Stimulated activated naive B cell treated with anti-CD40 and anti-IgM and Interleukin-4, amounts not matched to agents 10 μg/mL and 1 μg/mL and 100 μg/mL, for 72 hours (primary cell): ENCODE results near the gene SPRR2G.
"Not testable (repeated sequence)": the region's sequence is repeated elsewhere in the genome, so short reads cannot be mapped to it uniquely, and the experiment has no call there.

Source experiments
- ATAC-seq, 2 donors: fragments of 150-1000 bp; cut with Tn5 transposase; replicated peaks; 2 replicates each; pipeline ENCODE4 v1.10.0; 2021; ENCODE audit warnings: moderate library complexity in 1 of 2
- DNase-seq: peaks from one replicate; pipeline ENCODE4 v3.0.0; 2021
- H3K27ac Mint-ChIP-seq: one replicate; pipeline ENCODE4 v1.8.0; 2022; ENCODE audit warnings: mild to moderate bottlenecking, mixed read lengths
- H3K27me3 Mint-ChIP-seq, 2 donors: one replicate each; pipeline ENCODE4 v1.8.0; 2022; ENCODE audit warnings: mixed read lengths in 2 of 2
- H3K36me3 Mint-ChIP-seq, 2 donors: one replicate each; pipeline ENCODE4 v1.8.0; 2022; ENCODE audit warnings: mixed read lengths in 2 of 2, mild to moderate bottlenecking in 1 of 2
- H3K4me1 Mint-ChIP-seq, 2 donors: one replicate each; pipeline ENCODE4 v1.8.0; 2022; ENCODE audit warnings: mixed read lengths in 2 of 2, mild to moderate bottlenecking in 1 of 2
- H3K4me3 Mint-ChIP-seq, 2 donors: one replicate each; pipeline ENCODE4 v1.8.0; 2022; ENCODE audit warnings: mild to moderate bottlenecking in 2 of 2, mixed read lengths in 2 of 2, moderate library complexity in 1 of 2
- H3K9me3 Mint-ChIP-seq, 2 donors: one replicate each; pipeline ENCODE4 v1.8.0; 2022; ENCODE audit warnings: mixed read lengths in 2 of 2, mild to moderate bottlenecking in 1 of 2

SPRR2G gene

GRCh38 chr1:153150846-153151245 lies at the start of gene SPRR2G:
SPRR2G (minus strand) TSS chr1:153150890; CDS start chr1:153150110, 780 bp downstream.
- Mint-ChIP-seq H3K27me3 (peaks cover 21 to 25% of the 10 kb centered on the region in 2 donors), H3K4me1 (no peaks in the 10 kb centered on the region), H3K27ac (no peak within 1 kb of the TSS), H3K4me3 (no peak within 1 kb of the TSS), H3K36me3 (no peaks in the 10 kb centered on the region), H3K9me3 (no peaks in the 10 kb centered on the region)
- no peak for ATAC-seq
- no peak for DNase-seq

GRCh38 chr1:153195216-153195615 lies 44.5 kb upstream of the SPRR2G start:
- no peaks in the 10 kb centered on the region for H3K4me1 Mint-ChIP-seq
- H3K36me3 Mint-ChIP-seq = no peaks in the 10 kb centered on the region
- peaks cover 46 to 65% of the 10 kb centered on the region in 2 donors for H3K27me3 Mint-ChIP-seq
- no peaks in the 10 kb centered on the region for H3K9me3 Mint-ChIP-seq
- H3K27ac Mint-ChIP-seq = no peak overlapping the region
- ATAC-seq (no peak), DNase-seq (no peak)
- no peak overlapping the region for H3K4me3 Mint-ChIP-seq

DNA sequence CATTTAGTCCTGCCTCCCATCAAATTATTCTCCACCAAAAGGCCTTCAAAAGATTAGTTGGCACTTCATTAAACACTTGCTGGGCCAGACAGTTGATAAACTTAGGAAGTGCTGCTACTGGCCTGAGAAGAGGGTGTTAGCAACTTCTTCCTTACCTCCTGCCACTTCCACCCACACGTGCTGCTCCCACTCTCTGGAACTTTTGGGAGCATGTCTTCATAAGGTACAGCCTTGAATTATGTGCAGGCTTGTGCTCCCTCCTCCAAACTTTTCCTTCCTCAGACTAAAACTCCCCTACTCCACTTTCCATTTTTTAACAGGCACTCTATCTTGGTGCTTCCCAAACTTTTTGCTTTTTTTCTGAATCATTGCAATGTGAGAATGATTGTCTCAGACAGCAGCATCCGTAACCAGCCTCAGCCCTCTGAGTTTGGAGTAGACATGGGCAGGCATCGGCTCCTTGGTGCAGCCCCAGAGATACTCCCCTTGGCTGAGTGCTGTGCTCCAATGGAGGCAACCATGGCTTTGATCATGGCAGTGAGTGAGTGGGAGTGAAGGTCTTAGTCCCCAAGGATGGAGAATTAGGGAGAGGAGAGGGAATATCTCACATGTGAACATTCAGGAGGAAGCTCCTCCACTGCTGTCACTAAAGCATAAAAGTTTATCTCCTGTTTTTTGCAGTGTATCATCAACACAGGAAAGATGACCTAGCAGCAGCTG lies 43.8 kb upstream of the SPRR2G start:
- DNase-seq (no peak), ATAC-seq (no peak)
- H3K4me3 Mint-ChIP-seq = no peak overlapping the region
- no peaks in the 10 kb centered on the region for H3K36me3 Mint-ChIP-seq
- peaks cover 47 to 73% of the 10 kb centered on the region in 2 donors for H3K27me3 Mint-ChIP-seq
- H3K27ac Mint-ChIP-seq = no peak overlapping the region
- no peaks in the 10 kb centered on the region for H3K9me3 Mint-ChIP-seq
- H3K4me1 Mint-ChIP-seq = no peaks in the 10 kb centered on the region

- H3K27ac Mint-ChIP-seq = no peak overlapping the region
- no peaks in the 10 kb centered on the region for H3K9me3 Mint-ChIP-seq
- no peak overlapping the region for H3K4me3 Mint-ChIP-seq
- peak in 1 of 2 donors; percentile 48 for ATAC-seq
- no peaks in the 10 kb centered on the region for H3K36me3 Mint-ChIP-seq
- no peaks in the 10 kb centered on the region for H3K4me1 Mint-ChIP-seq
- DNase-seq = no peak
- peaks cover 45 to 76% of the 10 kb centered on the region in 2 donors for H3K27me3 Mint-ChIP-seq
These were observed 42.0 kb upstream of the SPRR2G start for GRCh38 chr1:153192697-153193096.

GRCh38 chr1:153190373-153190772 lies 39.7 kb upstream of the SPRR2G start:
- Mint-ChIP-seq H3K27me3 (peaks cover 53 to 89% of the 10 kb centered on the region in 2 donors), H3K9me3 (peaks cover 11% of the 10 kb centered on the region in 2 donors), H3K36me3 (no peaks in the 10 kb centered on the region), H3K27ac (no peak overlapping the region), H3K4me1 (no peaks in the 10 kb centered on the region), H3K4me3 (no peak overlapping the region)
- ATAC-seq = no peak
- no peak for DNase-seq

- Mint-ChIP-seq H3K27me3 (peaks cover 46 to 85% of the 10 kb centered on the region in 2 donors), H3K9me3 (peaks cover 13% of the 10 kb centered on the region in 2 donors)
- DNase-seq, H3K36me3 Mint-ChIP-seq, H3K27ac Mint-ChIP-seq, ATAC-seq, H3K4me3 Mint-ChIP-seq, H3K4me1 Mint-ChIP-seq: not testable (repeated sequence)
These were observed 37.6 kb upstream of the SPRR2G start for GRCh38 chr1:153188301-153188700.

DNA sequence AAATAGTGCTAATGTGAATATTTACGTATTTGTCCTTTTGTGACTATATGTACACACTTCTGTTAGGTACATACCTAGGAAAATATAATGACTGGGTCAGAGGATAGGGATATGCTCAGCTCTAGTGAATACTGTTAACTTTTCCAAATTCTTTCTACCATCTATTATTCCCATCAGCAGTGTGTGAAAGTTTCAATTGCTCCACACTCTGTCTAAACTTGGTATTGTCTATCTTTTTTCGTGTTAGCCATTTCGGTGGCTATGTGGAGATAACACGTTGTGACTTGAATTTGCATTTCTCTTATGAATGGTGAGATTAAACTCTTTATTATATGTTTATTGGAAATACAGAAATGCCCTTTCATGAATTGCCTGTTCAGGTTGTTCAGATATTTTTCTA lies 29.9 kb upstream of the SPRR2G start:
- H3K9me3 Mint-ChIP-seq = peaks cover 3 to 5% of the 10 kb centered on the region in 2 donors
- ATAC-seq (no peak), DNase-seq (no peak)
- H3K27me3 Mint-ChIP-seq = peaks cover 21 to 32% of the 10 kb centered on the region in 2 donors
- no peaks in the 10 kb centered on the region for H3K4me1 Mint-ChIP-seq
- H3K4me3 Mint-ChIP-seq = no peak overlapping the region
- H3K27ac Mint-ChIP-seq = no peak overlapping the region
- no peaks in the 10 kb centered on the region for H3K36me3 Mint-ChIP-seq

- Mint-ChIP-seq H3K9me3 (peaks cover 0 to 2% of the 10 kb centered on the region in 2 donors), H3K27me3 (peaks cover 11 to 20% of the 10 kb centered on the region in 2 donors), H3K36me3 (no peaks in the 10 kb centered on the region), H3K4me3 (no peak overlapping the region), H3K27ac (no peak overlapping the region), H3K4me1 (no peaks in the 10 kb centered on the region)
- no peak for DNase-seq
- no peak for ATAC-seq
These were observed 28.2 kb upstream of the SPRR2G start for GRCh38 chr1:153178922-153179321.

DNA sequence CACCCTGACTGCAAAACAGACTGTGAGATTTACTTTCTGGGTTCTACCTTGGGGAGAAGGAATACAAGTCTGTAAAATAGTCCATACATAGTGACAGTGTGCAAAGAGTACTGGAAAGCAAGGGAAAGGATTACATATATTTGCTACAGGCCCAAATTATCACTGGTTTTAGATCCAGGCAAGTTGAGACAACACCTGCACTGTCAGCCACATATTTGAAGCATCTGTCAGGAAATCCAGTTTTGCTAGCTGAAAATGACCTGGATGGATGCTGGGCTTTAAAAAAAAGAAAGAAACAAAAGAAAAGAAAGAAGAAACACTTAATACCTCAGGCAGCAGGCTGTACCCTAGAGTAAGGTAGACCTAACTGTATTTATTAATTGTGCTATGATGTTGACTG lies 23.9 kb upstream of the SPRR2G start:
- DNase-seq = no peak
- Mint-ChIP-seq H3K27me3 (peaks cover 17 to 20% of the 10 kb centered on the region in 2 donors), H3K27ac (no peak overlapping the region), H3K4me1 (no peaks in the 10 kb centered on the region), H3K36me3 (no peaks in the 10 kb centered on the region), H3K4me3 (no peak overlapping the region), H3K9me3 (peaks cover 0 to 2% of the 10 kb centered on the region in 2 donors)
- no peak for ATAC-seq

DNA sequence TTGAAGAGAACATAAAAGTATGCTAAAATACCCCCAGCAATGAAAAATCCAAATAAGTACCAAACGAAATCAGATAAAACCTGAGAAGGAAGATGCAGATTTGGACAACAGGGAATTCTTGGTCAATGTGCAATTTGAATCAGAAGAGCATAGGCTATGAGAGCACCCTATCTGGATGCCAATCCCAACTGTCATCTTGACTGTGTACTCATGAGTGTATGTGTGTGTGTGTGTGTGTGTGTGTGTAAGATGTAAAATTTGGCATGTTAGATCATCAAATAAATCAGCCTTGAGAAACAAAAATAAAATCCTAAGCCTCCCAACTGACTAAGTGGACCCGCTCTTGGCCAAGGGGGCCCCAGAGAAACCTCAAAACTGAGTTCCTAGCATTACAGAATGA lies 18.0 kb upstream of the SPRR2G start:
- DNase-seq (no peak), ATAC-seq (no peak)
- Mint-ChIP-seq H3K4me1 (no peaks in the 10 kb centered on the region), H3K36me3 (no peaks in the 10 kb centered on the region), H3K9me3 (peaks cover 0 to 2% of the 10 kb centered on the region in 2 donors), H3K27ac (no peak overlapping the region), H3K4me3 (no peak overlapping the region), H3K27me3 (peaks cover 30 to 34% of the 10 kb centered on the region in 2 donors)

GRCh38 chr1:153155541-153155940 lies 4.9 kb upstream of the SPRR2G start:
- no peaks in the 10 kb centered on the region for H3K4me1 Mint-ChIP-seq
- no peak for DNase-seq

DNA sequence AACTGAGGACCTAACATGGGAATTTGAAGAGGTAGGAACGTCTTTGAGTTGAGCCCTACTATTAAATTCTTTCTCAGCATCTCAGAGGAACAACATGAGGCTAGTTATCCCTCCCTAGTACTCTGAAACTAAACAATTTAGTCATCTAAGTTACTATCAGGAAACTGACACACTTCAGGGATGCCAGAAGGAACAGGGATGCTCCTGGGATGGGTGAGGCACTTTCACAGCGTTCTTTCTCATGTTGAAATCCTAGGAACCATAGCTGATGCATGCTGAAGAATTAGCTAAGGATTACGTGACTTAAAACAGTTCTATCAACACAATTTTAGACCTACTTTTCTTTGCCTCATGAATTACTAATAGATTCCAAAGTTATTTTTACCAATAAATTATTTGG lies 1.8 kb upstream of the SPRR2G start:
- H3K9me3 Mint-ChIP-seq = peaks cover 0 to under 1% of the 10 kb centered on the region in 2 donors
- no peak overlapping the region for H3K4me3 Mint-ChIP-seq
- DNase-seq (no peak), ATAC-seq (no peak)
- H3K36me3 Mint-ChIP-seq = no peaks in the 10 kb centered on the region
- H3K27me3 Mint-ChIP-seq = peaks cover 17 to 25% of the 10 kb centered on the region in 2 donors
- H3K4me1 Mint-ChIP-seq = no peaks in the 10 kb centered on the region
- no peak overlapping the region for H3K27ac Mint-ChIP-seq

More at GRCh38 chr1:153155541-153155940, 4.9 kb upstream of the SPRR2G start:
- H3K9me3 Mint-ChIP-seq = peaks cover 7 to 17% of the 10 kb centered on the region in 2 donors
- H3K27me3 Mint-ChIP-seq = peaks cover 13% of the 10 kb centered on the region in 2 donors
- no peak for ATAC-seq
- H3K36me3 Mint-ChIP-seq = no peaks in the 10 kb centered on the region
- no peak overlapping the region for H3K27ac Mint-ChIP-seq
- H3K4me3 Mint-ChIP-seq = no peak overlapping the region

DNA sequence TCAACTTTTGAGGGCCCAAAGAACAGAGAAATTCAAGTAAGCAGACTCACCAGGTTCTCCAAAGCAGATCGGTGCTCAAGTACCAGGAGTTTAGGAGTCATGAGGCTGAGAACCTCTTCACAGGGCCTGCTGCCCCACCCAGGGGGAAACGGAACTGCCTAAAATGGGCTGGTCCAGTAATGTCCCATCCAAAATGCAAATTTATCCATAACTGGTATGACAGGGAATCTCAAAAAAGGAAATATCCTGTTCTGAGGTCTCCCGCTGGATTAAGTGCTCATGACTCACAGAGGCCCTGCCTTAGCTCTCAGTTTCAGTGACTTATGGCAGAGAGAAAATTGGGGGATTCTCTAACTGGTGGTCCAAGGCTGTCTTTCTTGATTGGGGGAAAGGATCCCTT lies 9.3 kb downstream of the SPRR2G start:
- H3K27ac Mint-ChIP-seq = no peak overlapping the region
- H3K4me3 Mint-ChIP-seq = no peak overlapping the region
- H3K4me1 Mint-ChIP-seq = no peaks in the 10 kb centered on the region
- H3K36me3 Mint-ChIP-seq = no peaks in the 10 kb centered on the region
- ATAC-seq (no peak), DNase-seq (no peak)
- peaks cover 34 to 35% of the 10 kb centered on the region in 2 donors for H3K27me3 Mint-ChIP-seq
- H3K9me3 Mint-ChIP-seq = peaks cover 0 to 2% of the 10 kb centered on the region in 2 donors

DNA sequence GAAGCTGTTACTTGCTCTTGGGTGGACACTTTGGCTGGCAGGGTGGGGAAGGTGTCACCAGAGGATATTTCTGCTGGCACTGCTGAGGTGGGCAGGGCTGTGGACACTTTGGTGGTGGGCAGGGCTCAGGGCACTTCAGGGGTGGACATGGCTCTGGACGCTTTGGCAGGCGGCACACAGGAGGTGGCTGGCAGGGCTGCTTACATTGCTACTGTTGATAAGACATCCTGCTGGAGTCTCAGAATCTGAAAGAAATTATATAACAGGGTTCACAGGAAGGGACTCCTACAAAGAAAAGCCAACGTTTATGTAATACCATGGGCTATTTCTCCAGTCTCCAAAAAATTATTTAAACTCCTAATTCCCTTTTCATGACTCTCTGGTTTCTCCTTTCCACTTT lies 10.2 kb downstream of the SPRR2G start:
- H3K4me3 Mint-ChIP-seq = no peak overlapping the region
- no peaks in the 10 kb centered on the region for H3K36me3 Mint-ChIP-seq
- H3K27ac Mint-ChIP-seq = no peak overlapping the region
- DNase-seq = no peak
- ATAC-seq = no peak
- H3K9me3 Mint-ChIP-seq = peaks cover 0 to 3% of the 10 kb centered on the region in 2 donors
- H3K27me3 Mint-ChIP-seq = peaks cover 35 to 39% of the 10 kb centered on the region in 2 donors
- H3K4me1 Mint-ChIP-seq = no peaks in the 10 kb centered on the region

GRCh38 chr1:153133743-153134142 lies 16.9 kb downstream of the SPRR2G start:
- no peak for ATAC-seq
- Mint-ChIP-seq H3K4me1 (no peaks in the 10 kb centered on the region), H3K27ac (no peak overlapping the region), H3K9me3 (peaks cover 0 to 3% of the 10 kb centered on the region in 2 donors), H3K27me3 (peaks cover 65 to 66% of the 10 kb centered on the region in 2 donors), H3K4me3 (no peak overlapping the region), H3K36me3 (no peaks in the 10 kb centered on the region)
- DNase-seq = no peak
